ENCODE results near the gene POFUT1. TPM values are rescaled to one million over a fixed set of nuclear protein-coding genes. Genes with fewer than 3 reads are reported as not detected.

The POFUT1 gene
- total RNA-seq, 1 experiment from 2014 or later, result 29.4 TPM

- H3K4me1 Mint-ChIP-seq, result no peaks in the 10 kb centered on the region
- ATAC-seq, result no peak
- POLR2A ChIA-PET, result no interaction called here
- H3K9me3 Mint-ChIP-seq, result peaks cover 12% of the 10 kb centered on the region
- H3K27me3 Mint-ChIP-seq (ENCODE audit: low read depth), result peaks cover 4% of the 10 kb centered on the region; the same call in 1 of the 2 replicates
- no peak overlapping the region for H3K27ac Mint-ChIP-seq
- no peak for DNase-seq (ENCODE audit: low spot score)
- CTCF ChIA-PET, result no interaction called here
- H3K4me3 Mint-ChIP-seq, result no peak overlapping the region
- no peak for TF ChIP-seq ZNF121 (CRISPR knock-in tag; IDR thresholded peaks at IDR 0.05)
- no peak for TF ChIP-seq SOX15 (CRISPR knock-in tag; IDR thresholded peaks at IDR 0.05)
- TF ChIP-seq NR1H2 (CRISPR knock-in tag; IDR thresholded peaks at IDR 0.05), result no peak
- TF ChIP-seq FOXK1 (CRISPR knock-in tag; IDR thresholded peaks at IDR 0.05), result no peak
- TF ChIP-seq NR3C1 (CRISPR knock-in tag; conservative IDR thresholded peaks at IDR 0.05; ENCODE audit: low read depth), result no peak
- no peak for TF ChIP-seq ZBTB21 (CRISPR knock-in tag; IDR thresholded peaks at IDR 0.05; ENCODE audit: borderline replicate concordance)
- TF ChIP-seq, protein P1, sequence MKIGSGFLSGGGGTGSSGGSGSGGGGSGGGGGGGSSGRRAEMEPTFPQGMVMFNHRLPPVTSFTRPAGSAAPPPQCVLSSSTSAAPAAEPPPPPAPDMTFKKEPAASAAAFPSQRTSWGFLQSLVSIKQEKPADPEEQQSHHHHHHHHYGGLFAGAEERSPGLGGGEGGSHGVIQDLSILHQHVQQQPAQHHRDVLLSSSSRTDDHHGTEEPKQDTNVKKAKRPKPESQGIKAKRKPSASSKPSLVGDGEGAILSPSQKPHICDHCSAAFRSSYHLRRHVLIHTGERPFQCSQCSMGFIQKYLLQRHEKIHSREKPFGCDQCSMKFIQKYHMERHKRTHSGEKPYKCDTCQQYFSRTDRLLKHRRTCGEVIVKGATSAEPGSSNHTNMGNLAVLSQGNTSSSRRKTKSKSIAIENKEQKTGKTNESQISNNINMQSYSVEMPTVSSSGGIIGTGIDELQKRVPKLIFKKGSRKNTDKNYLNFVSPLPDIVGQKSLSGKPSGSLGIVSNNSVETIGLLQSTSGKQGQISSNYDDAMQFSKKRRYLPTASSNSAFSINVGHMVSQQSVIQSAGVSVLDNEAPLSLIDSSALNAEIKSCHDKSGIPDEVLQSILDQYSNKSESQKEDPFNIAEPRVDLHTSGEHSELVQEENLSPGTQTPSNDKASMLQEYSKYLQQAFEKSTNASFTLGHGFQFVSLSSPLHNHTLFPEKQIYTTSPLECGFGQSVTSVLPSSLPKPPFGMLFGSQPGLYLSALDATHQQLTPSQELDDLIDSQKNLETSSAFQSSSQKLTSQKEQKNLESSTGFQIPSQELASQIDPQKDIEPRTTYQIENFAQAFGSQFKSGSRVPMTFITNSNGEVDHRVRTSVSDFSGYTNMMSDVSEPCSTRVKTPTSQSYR (CRISPR knock-in tag; IDR thresholded peaks at IDR 0.05), result no peak
- TF ChIP-seq MXD4 (CRISPR knock-in tag; IDR thresholded peaks at IDR 0.05; ENCODE audit: borderline replicate concordance), result no peak
- no peak for TF ChIP-seq GRHL2 (CRISPR knock-in tag; IDR thresholded peaks at IDR 0.05; ENCODE audit: insufficient replicate concordance, severe bottlenecking)
- peaks cover 9% of the 10 kb centered on the region for H3K36me3 Mint-ChIP-seq
These were observed 28.2 kb upstream of the POFUT1 start for GRCh38 chr20:32179515-32179914.

DNA sequence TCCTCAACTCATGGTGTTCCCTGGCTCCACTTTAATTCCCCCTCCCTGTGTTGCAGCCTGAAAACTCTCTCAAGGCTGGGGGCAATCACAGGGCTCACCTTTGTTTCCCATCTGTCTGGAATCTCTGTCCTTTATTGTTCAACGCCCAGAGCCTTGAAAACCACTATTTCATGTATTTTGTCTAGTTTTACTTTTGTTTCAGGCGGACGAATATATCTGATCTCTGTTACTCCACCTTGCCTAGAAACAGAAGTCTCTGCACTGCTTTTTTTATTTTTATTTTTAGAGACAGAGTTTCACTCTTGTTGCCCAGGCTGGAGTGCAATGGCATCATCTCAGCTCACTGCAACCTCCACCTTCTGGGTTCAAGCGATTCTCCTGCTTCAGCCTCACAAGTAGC lies 27.7 kb upstream of the POFUT1 start:
- Mint-ChIP-seq H3K27me3 (ENCODE audit: low read depth) (peaks cover 4% of the 10 kb centered on the region), H3K9me3 (peaks cover 12% of the 10 kb centered on the region), H3K4me3 (no peak overlapping the region), H3K36me3 (peaks cover 7% of the 10 kb centered on the region), H3K4me1 (no peaks in the 10 kb centered on the region), H3K27ac (no peak overlapping the region)
- TF ChIP-seq GTF2I (CRISPR knock-in tag; conservative IDR thresholded peaks at IDR 0.05), result no peak
- no peak for TF ChIP-seq MXD4 (CRISPR knock-in tag; IDR thresholded peaks at IDR 0.05; ENCODE audit: borderline replicate concordance)
- no peak for TF ChIP-seq PREB (CRISPR knock-in tag; IDR thresholded peaks at IDR 0.05; ENCODE audit: borderline replicate concordance)
- TF ChIP-seq, protein P2, sequence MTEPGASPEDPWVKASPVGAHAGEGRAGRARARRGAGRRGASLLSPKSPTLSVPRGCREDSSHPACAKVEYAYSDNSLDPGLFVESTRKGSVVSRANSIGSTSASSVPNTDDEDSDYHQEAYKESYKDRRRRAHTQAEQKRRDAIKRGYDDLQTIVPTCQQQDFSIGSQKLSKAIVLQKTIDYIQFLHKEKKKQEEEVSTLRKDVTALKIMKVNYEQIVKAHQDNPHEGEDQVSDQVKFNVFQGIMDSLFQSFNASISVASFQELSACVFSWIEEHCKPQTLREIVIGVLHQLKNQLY (CRISPR knock-in tag; IDR thresholded peaks at IDR 0.05), result no peak
- TF ChIP-seq, protein P1 (CRISPR knock-in tag; IDR thresholded peaks at IDR 0.05), result no peak
- no peak for TF ChIP-seq USF2 (CRISPR knock-in tag; IDR thresholded peaks at IDR 0.05)
- TF ChIP-seq JUN (CRISPR knock-in tag; IDR thresholded peaks at IDR 0.05), result no peak
- TF ChIP-seq NFATC4 (CRISPR knock-in tag; IDR thresholded peaks at IDR 0.05), result no peak
- no peak for TF ChIP-seq ZNF532 (CRISPR knock-in tag; IDR thresholded peaks at IDR 0.05; ENCODE audit: borderline replicate concordance)
- TF ChIP-seq, protein P3, sequence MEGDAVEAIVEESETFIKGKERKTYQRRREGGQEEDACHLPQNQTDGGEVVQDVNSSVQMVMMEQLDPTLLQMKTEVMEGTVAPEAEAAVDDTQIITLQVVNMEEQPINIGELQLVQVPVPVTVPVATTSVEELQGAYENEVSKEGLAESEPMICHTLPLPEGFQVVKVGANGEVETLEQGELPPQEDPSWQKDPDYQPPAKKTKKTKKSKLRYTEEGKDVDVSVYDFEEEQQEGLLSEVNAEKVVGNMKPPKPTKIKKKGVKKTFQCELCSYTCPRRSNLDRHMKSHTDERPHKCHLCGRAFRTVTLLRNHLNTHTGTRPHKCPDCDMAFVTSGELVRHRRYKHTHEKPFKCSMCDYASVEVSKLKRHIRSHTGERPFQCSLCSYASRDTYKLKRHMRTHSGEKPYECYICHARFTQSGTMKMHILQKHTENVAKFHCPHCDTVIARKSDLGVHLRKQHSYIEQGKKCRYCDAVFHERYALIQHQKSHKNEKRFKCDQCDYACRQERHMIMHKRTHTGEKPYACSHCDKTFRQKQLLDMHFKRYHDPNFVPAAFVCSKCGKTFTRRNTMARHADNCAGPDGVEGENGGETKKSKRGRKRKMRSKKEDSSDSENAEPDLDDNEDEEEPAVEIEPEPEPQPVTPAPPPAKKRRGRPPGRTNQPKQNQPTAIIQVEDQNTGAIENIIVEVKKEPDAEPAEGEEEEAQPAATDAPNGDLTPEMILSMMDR (IDR thresholded peaks at IDR 0.05), result no peak
- no peak for TF ChIP-seq ZMAT4 (CRISPR knock-in tag; IDR thresholded peaks at IDR 0.05)
- ATAC-seq, result no peak
- no peak for DNase-seq (ENCODE audit: low spot score)
- ChIA-PET POLR2A (no interaction called here), CTCF (no interaction called here)
